Neural cell (in vitro differentiated cells): ENCODE measurements around the gene DHH. TPM values are rescaled to one million over a fixed set of nuclear protein-coding genes. Genes with fewer than 3 reads are reported as not detected.

Experiments used
- H2AFZ ChIP-seq: fragments of 200-600, 300-800 bp; sonication (generic), shearing (Covaris generic); 2 replicates; pipeline ENCODE4 v1.6.0; 2014; ENCODE audit warnings: low read depth, mild to moderate bottlenecking, antibody characterized with exemption, low read length, moderate library complexity
- H3F3A ChIP-seq: fragments of 200-600 bp; shearing (Covaris generic); 2 replicates; pipeline ENCODE4 v1.6.1; 2016; ENCODE audit warnings: mild to moderate bottlenecking, moderate library complexity, mixed read lengths, antibody characterized with exemption, low read length; ENCODE audit not compliant: insufficient read depth, poor library complexity, severe bottlenecking
- H3K27ac ChIP-seq: fragments of 200-600, 300-800 bp; sonication (generic), shearing (Covaris generic); 2 replicates; pipeline ENCODE4 v1.5.1; 2014; ENCODE audit warnings: mild to moderate bottlenecking, low read length, moderate library complexity
- H3K27me3 ChIP-seq: fragments of 300-800, 200-600 bp; sonication (generic), shearing (Covaris generic); 2 replicates; pipeline ENCODE4 v1.6.0; 2014; ENCODE audit warnings: mild to moderate bottlenecking, low read depth, low read length, moderate library complexity; ENCODE audit not compliant: insufficient read depth
- H3K36me3 ChIP-seq: fragments of 300-800, 200-600 bp; sonication (generic), shearing (Covaris generic); 2 replicates; pipeline ENCODE4 v1.5.1; 2014; ENCODE audit warnings: mild to moderate bottlenecking, antibody characterized with exemption, low read length, moderate library complexity; ENCODE audit not compliant: insufficient read depth
- H3K4me2 ChIP-seq: fragments of 300-800, 200-600 bp; sonication (generic), shearing (Covaris generic); 2 replicates; pipeline ENCODE4 v1.6.0; 2014; ENCODE audit warnings: mild to moderate bottlenecking, low read length
- H3K4me3 ChIP-seq: fragments of 300-800, 200-600 bp; sonication (generic), shearing (Covaris generic); 2 replicates; pipeline ENCODE4 v1.5.1; 2014; ENCODE audit warnings: mild to moderate bottlenecking, low read length, moderate library complexity
- H3K79me2 ChIP-seq: fragments of 200-600 bp; shearing (Covaris generic); replicated peaks from 2 replicates; pipeline ENCODE4 v1.6.0; 2014; ENCODE audit warnings: mild to moderate bottlenecking, low read length, moderate library complexity; ENCODE audit not compliant: insufficient read depth
- H3K9ac ChIP-seq: fragments of 300-800, 200-600 bp; sonication (generic), shearing (Covaris generic); 2 replicates; pipeline ENCODE4 v1.6.1; 2016; ENCODE audit warnings: mild to moderate bottlenecking, low read length, mixed read lengths
- H3K9me2 ChIP-seq: fragments of 200-600 bp; shearing (Covaris generic); 2 replicates; pipeline ENCODE4 v1.6.1; 2016; ENCODE audit warnings: mild to moderate bottlenecking, low read length, mixed read lengths; ENCODE audit not compliant: insufficient read depth
- H3K9me3 ChIP-seq: fragments of 200-600, 300-800 bp; sonication (generic), shearing (Covaris generic); 2 replicates; pipeline ENCODE4 v1.6.1; 2016; ENCODE audit warnings: mild to moderate bottlenecking, mixed run types, low read length, moderate library complexity, mixed read lengths
- H4K20me1 ChIP-seq: fragments of 200-600 bp; shearing (Covaris generic); 2 replicates; pipeline ENCODE4 v1.6.1; 2016; ENCODE audit warnings: mild to moderate bottlenecking, mixed run types; ENCODE audit not compliant: insufficient read depth
- EP300 ChIP-seq: fragments of 450-650 bp; conservative IDR thresholded peaks from 2 replicates; pipeline ENCODE4 v1.6.1; 2014; ENCODE audit warnings: antibody characterized with exemption, mild to moderate bottlenecking, moderate library complexity; ENCODE audit not compliant: poor library complexity, severe bottlenecking
- EZH2 ChIP-seq: fragments of 200-600, 300-800 bp; shearing (Covaris generic), sonication (generic); IDR thresholded peaks from 2 replicates; pipeline ENCODE4 v1.6.1; 2014; ENCODE audit warnings: antibody characterized with exemption, low read length, borderline replicate concordance, mild to moderate bottlenecking; ENCODE audit not compliant: insufficient read depth, poor library complexity, severe bottlenecking
- MXI1 ChIP-seq: fragments of 450-650 bp; conservative IDR thresholded peaks from 2 replicates; pipeline ENCODE4 v1.6.1; 2014; ENCODE audit warnings: antibody characterized with exemption, mild to moderate bottlenecking; ENCODE audit not compliant: poor library complexity, severe bottlenecking
- POLR2AphosphoS5 ChIP-seq: IDR thresholded peaks from 2 replicates; pipeline ENCODE4 v1.6.1; 2012
- RAD21 ChIP-seq: fragments of 450-650 bp; conservative IDR thresholded peaks from 2 replicates; pipeline ENCODE4 v1.6.1; 2014; ENCODE audit warnings: antibody characterized with exemption, mild to moderate bottlenecking, moderate library complexity
- SMC3 ChIP-seq: fragments of 450-650 bp; conservative IDR thresholded peaks from 2 replicates; pipeline ENCODE4 v1.6.1; 2014; ENCODE audit warnings: antibody characterized with exemption, mild to moderate bottlenecking, moderate library complexity; ENCODE audit not compliant: poor library complexity
- TAF1 ChIP-seq: IDR thresholded peaks from 2 replicates; pipeline ENCODE4 v1.6.1; 2012; ENCODE audit warnings: low read depth
- polyA plus RNA-seq: library from polyadenylated mRNA; depleted of rRNA; stranded (reverse); fragments of >200 nt; gene quantifications from 2 replicates; pipeline ENCODE4 v1.2.3, GENCODE V29; 2014
- TF ChIP-seq, protein P1 (sequence below): fragments of 450-650 bp; IDR thresholded peaks from 2 replicates; pipeline ENCODE4 v1.5.1; 2014; ENCODE audit warnings: antibody characterized with exemption, mild to moderate bottlenecking, moderate library complexity; ENCODE audit not compliant: poor library complexity, severe bottlenecking
- TF ChIP-seq, protein P2 (sequence below): IDR thresholded peaks from 2 replicates; pipeline ENCODE4 v1.6.1; 2012; ENCODE audit warnings: borderline replicate concordance

DHH gene
- polyA plus RNA-seq, 1 donor from 2014 or later = 0.66 TPM

DNA sequence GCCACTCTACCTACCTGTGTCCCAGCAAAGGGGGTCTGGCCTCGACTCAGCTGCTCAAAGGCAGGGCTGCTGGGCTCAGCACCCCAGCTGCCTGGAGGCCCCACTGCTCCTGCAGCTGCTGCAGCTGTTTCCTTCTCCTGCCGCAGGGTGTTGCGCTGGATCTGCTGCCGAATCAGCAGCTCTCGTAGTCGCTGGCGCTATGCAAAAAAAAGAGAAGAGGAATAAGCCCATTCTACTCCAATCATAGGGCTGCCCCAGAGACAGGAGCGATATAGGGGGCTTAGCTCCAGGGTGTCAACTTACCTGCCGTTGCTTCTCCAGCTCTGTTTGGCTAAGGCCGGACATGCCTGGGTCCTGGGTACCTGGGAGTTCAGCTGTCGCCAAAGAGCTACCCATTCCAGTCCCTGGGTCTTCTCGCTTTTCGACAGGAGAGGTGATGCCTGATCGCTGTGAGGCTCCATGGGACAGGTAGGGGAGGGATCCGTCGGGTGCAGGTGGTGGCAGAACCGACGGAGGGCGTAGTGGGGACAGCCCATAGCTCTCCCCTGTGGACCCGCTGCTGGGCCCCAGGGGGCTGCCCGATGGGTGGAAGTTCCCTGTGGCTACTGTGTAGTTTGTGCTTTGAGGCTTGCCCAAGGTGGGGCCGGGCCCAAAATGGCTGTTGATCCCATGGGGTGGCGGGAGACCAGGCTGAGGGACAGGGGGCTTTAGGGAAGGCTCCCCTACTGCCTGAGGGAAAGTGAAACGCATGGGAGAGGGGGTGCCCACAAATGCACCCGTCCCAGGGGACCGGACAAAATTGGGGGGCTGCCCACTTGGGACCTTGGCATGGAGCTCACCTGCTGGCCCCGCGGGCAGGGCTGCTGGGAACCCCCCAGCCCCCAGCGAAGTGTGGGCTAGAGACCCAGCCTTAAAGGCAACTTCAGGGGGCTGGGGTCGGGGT, 54.9 kb downstream of the DHH start:
- H3K9me3 ChIP-seq = no peaks in the 10 kb centered on the region
- no peaks in the 10 kb centered on the region for H3F3A ChIP-seq
- H3K79me2 ChIP-seq = no peaks in the 10 kb centered on the region
- no peak overlapping the region for H3K4me2 ChIP-seq
- H3K9me2 ChIP-seq = no peaks in the 10 kb centered on the region
- H2AFZ ChIP-seq = no peak overlapping the region
- TF ChIP-seq, protein P1, sequence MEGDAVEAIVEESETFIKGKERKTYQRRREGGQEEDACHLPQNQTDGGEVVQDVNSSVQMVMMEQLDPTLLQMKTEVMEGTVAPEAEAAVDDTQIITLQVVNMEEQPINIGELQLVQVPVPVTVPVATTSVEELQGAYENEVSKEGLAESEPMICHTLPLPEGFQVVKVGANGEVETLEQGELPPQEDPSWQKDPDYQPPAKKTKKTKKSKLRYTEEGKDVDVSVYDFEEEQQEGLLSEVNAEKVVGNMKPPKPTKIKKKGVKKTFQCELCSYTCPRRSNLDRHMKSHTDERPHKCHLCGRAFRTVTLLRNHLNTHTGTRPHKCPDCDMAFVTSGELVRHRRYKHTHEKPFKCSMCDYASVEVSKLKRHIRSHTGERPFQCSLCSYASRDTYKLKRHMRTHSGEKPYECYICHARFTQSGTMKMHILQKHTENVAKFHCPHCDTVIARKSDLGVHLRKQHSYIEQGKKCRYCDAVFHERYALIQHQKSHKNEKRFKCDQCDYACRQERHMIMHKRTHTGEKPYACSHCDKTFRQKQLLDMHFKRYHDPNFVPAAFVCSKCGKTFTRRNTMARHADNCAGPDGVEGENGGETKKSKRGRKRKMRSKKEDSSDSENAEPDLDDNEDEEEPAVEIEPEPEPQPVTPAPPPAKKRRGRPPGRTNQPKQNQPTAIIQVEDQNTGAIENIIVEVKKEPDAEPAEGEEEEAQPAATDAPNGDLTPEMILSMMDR = no peak
- TF ChIP-seq TAF1 = no peak
- no peak for TF ChIP-seq RAD21
- TF ChIP-seq MXI1 = no peak
- TF ChIP-seq POLR2AphosphoS5 = no peak
- TF ChIP-seq EZH2 = no peak
- TF ChIP-seq, protein P2, sequence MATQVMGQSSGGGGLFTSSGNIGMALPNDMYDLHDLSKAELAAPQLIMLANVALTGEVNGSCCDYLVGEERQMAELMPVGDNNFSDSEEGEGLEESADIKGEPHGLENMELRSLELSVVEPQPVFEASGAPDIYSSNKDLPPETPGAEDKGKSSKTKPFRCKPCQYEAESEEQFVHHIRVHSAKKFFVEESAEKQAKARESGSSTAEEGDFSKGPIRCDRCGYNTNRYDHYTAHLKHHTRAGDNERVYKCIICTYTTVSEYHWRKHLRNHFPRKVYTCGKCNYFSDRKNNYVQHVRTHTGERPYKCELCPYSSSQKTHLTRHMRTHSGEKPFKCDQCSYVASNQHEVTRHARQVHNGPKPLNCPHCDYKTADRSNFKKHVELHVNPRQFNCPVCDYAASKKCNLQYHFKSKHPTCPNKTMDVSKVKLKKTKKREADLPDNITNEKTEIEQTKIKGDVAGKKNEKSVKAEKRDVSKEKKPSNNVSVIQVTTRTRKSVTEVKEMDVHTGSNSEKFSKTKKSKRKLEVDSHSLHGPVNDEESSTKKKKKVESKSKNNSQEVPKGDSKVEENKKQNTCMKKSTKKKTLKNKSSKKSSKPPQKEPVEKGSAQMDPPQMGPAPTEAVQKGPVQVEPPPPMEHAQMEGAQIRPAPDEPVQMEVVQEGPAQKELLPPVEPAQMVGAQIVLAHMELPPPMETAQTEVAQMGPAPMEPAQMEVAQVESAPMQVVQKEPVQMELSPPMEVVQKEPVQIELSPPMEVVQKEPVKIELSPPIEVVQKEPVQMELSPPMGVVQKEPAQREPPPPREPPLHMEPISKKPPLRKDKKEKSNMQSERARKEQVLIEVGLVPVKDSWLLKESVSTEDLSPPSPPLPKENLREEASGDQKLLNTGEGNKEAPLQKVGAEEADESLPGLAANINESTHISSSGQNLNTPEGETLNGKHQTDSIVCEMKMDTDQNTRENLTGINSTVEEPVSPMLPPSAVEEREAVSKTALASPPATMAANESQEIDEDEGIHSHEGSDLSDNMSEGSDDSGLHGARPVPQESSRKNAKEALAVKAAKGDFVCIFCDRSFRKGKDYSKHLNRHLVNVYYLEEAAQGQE = no peak
- TF ChIP-seq SMC3 = no peak
- no peak for TF ChIP-seq EP300
- no peaks in the 10 kb centered on the region for H4K20me1 ChIP-seq
- no peaks in the 10 kb centered on the region for H3K36me3 ChIP-seq
- H3K4me3 ChIP-seq = no peak overlapping the region
- H3K27me3 ChIP-seq = no peaks in the 10 kb centered on the region
- no peak overlapping the region for H3K27ac ChIP-seq
- H3K9ac ChIP-seq = no peak overlapping the region

DNA sequence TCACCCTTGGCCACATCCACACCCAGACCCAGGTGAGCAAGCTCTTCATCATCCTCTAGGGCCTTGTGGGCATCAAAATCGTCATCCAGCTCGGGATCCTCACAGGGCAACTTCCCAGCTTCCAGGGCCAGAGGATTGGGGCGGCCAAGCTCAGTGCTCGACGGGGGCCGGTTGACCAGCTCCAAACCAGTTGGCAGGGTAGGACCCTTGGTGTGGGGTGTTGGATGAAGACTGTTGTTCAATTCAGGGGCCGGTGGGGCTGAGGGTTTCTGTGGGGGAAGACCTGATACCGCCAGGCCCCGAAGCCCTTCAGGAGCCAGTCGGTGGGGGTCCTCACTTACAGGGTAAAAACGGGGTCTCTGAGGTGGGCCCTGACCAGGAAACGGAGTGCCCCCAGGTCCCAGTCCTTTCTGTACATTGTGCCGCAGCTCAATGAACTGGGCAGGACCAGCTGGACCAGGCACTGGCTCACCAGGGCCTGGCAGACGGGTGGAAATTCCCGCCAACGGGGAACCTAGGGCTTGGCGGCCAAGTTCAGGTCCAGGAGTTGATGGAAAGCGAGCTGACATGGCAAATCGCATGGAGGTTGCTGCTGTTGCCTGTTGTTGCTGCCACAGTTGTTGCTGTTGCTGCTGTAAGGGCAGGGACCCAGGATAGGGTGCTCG, 56.2 kb downstream of the DHH start:
- Histone ChIP-seq H3K27ac (no peak overlapping the region), H3K4me2 (no peak overlapping the region), H3K27me3 (no peaks in the 10 kb centered on the region), H3K36me3 (no peaks in the 10 kb centered on the region), H3F3A (no peaks in the 10 kb centered on the region), H4K20me1 (no peaks in the 10 kb centered on the region), H2AFZ (no peak overlapping the region), H3K9me2 (no peaks in the 10 kb centered on the region), H3K9me3 (no peaks in the 10 kb centered on the region), H3K79me2 (no peaks in the 10 kb centered on the region), H3K4me3 (no peak overlapping the region), H3K9ac (no peak overlapping the region)
- TF ChIP-seq RAD21 = no peak
- TF ChIP-seq, protein P1 = no peak
- TF ChIP-seq SMC3 = no peak
- TF ChIP-seq, protein P2 = no peak
- no peak for TF ChIP-seq EP300
- no peak for TF ChIP-seq EZH2
- no peak for TF ChIP-seq POLR2AphosphoS5
- TF ChIP-seq TAF1 = no peak
- no peak for TF ChIP-seq MXI1
